CD4-positive, alpha-beta memory T cell (primary cell): ENCODE results near the gene CPNE4. TPM values are rescaled to one million over a fixed set of nuclear protein-coding genes. Genes with fewer than 3 reads are reported as not detected.

Experiments
- CTCF ChIA-PET: fragments of 350-600 bp; sonication (Branson Sonifier 250); formaldehyde crosslinking; loops from one replicate; lab custom pipeline; 2021; ENCODE audit warnings: inconsistent platforms; ENCODE audit not compliant: partially characterized antibody; lab: Charles Lee
- POLR2A ChIA-PET: fragments of 350-600 bp; sonication (Branson Sonifier 250); formaldehyde crosslinking; loops from one replicate; lab custom pipeline; 2021; ENCODE audit not compliant: partially characterized antibody; lab: Charles Lee
- DNase-seq, 5 donors: peaks; one replicate each; pipeline versions ENCODE4 v3.0.0 to v3.0.0-alpha.2; 2020 to 2022; ENCODE audit warnings: mixed read lengths in 1 of 5
- H3K27ac ChIP-seq: one replicate; pipeline ENCODE4 v1.7.0; 2013; ENCODE audit warnings: low read depth, low read length
- H3K27me3 ChIP-seq: 2 replicates; pipeline ENCODE4 v1.7.0; 2013; ENCODE audit warnings: mild to moderate bottlenecking, low read length, moderate library complexity; ENCODE audit not compliant: insufficient read depth
- H3K36me3 ChIP-seq: 2 replicates; pipeline ENCODE4 v1.7.0; 2013; ENCODE audit warnings: mild to moderate bottlenecking, low read length, moderate library complexity; ENCODE audit not compliant: insufficient read depth
- H3K4me1 ChIP-seq: 2 replicates; pipeline ENCODE4 v1.7.0; 2013; ENCODE audit warnings: mild to moderate bottlenecking, low read length, moderate library complexity; ENCODE audit not compliant: insufficient read depth
- H3K4me3 ChIP-seq, 2 donors: one replicate each; pipeline ENCODE4 v1.7.0; 2013; ENCODE audit warnings: low read length in 2 of 2, mild to moderate bottlenecking in 1 of 2
- H3K9me3 ChIP-seq, 2 donors: one replicate each; pipeline ENCODE4 v1.7.0; 2013; ENCODE audit warnings: low read length in 2 of 2, control low read depth in 1 of 2; ENCODE audit not compliant: control insufficient read depth in 1 of 2
- H3K27ac Mint-ChIP-seq, 7 donors: one replicate each; pipeline ENCODE4 v1.8.0; 2020 to 2021; ENCODE audit warnings: mixed read lengths in 7 of 7, mild to moderate bottlenecking in 6 of 7, inconsistent platforms in 3 of 7, moderate library complexity in 3 of 7
- H3K27me3 Mint-ChIP-seq, 2 donors: one replicate each; pipeline ENCODE4 v1.8.0; 2020 to 2021; ENCODE audit warnings: mixed read lengths in 2 of 2
- H3K36me3 Mint-ChIP-seq, 2 donors: one replicate each; pipeline ENCODE4 v1.8.0; 2020 to 2021; ENCODE audit warnings: mixed read lengths in 2 of 2, inconsistent platforms in 1 of 2, mild to moderate bottlenecking in 1 of 2
- H3K4me1 Mint-ChIP-seq, 4 donors: one replicate each; pipeline ENCODE4 v1.8.0; 2020 to 2021; ENCODE audit warnings: mixed read lengths in 4 of 4, mild to moderate bottlenecking in 1 of 4
- H3K4me3 Mint-ChIP-seq, 8 donors: one replicate each; pipeline ENCODE4 v1.8.0; 2020 to 2021; ENCODE audit warnings: mixed read lengths in 8 of 8, mild to moderate bottlenecking in 7 of 8, moderate library complexity in 6 of 8, inconsistent platforms in 3 of 8
- H3K9me3 Mint-ChIP-seq, 8 donors: one replicate each; pipeline ENCODE4 v1.8.0; 2020 to 2021; ENCODE audit warnings: mixed read lengths in 8 of 8, mild to moderate bottlenecking in 5 of 8, inconsistent platforms in 3 of 8, moderate library complexity in 1 of 8
- intact Hi-C: fragments of 100-400 bp; cut with micrococcal nuclease; formaldehyde crosslinking; loops from one replicate; pipeline ENCODE4 v1.15.1; 2023
- polyA plus RNA-seq, 2 donors: library from polyadenylated mRNA; unstranded; fragments of 300-500 nt; fragmentation: Illumina TruSeq; gene quantifications; one replicate each; pipeline ENCODE4 v1.2.3, GENCODE V29; 2021
- total RNA-seq, 2 experiments: library from RNA; stranded (reverse); gene quantifications; one replicate each; pipeline ENCODE4 v1.2.3, GENCODE V29; 2021

The CPNE4 gene
- total and polyA plus RNA-seq, 4 experiments from 2014 or later: not detected

GRCh38 chr3:131795390-131796090 lies 239.3 kb downstream of the CPNE4 start:
- intact Hi-C loops: no loop called here
- POLR2A ChIA-PET: no interaction called here
- peaks cover 8 to 13% of the 10 kb centered on the region in 2 donors for H3K27me3 Mint-ChIP-seq
- H3K4me3 ChIP-seq: no peak overlapping the region
- H3K27ac Mint-ChIP-seq: no peak overlapping the region
- no peak overlapping the region for H3K4me3 Mint-ChIP-seq
- no peaks in the 10 kb centered on the region for H3K27me3 ChIP-seq
- peaks cover 0 to 9% (median 6%) of the 10 kb centered on the region in 4 donors for H3K4me1 Mint-ChIP-seq
- no peaks in the 10 kb centered on the region for H3K36me3 Mint-ChIP-seq
- CTCF ChIA-PET: interaction anchor here (0.9 to 2.7 kb wide), 13 partner anchors 9 to 762 kb away, joined by 3 to 10 read pairs (median 3); no protein-coding TSS in a partner anchor
- H3K36me3 ChIP-seq: no peaks in the 10 kb centered on the region
- no peak overlapping the region for H3K27ac ChIP-seq
- H3K4me1 ChIP-seq: no peaks in the 10 kb centered on the region
- H3K9me3 Mint-ChIP-seq: no peaks in the 10 kb centered on the region
- DNase-seq: no peak
- H3K9me3 ChIP-seq: no peaks in the 10 kb centered on the region

GRCh38 chr3:131794766-131795388 lies 239.9 kb downstream of the CPNE4 start:
- Mint-ChIP-seq H3K36me3 (no peaks in the 10 kb centered on the region), H3K9me3 (no peaks in the 10 kb centered on the region), H3K4me1 (peaks cover 0 to 9% (median 6%) of the 10 kb centered on the region in 4 donors), H3K27ac (no peak overlapping the region), H3K27me3 (peaks cover 8 to 13% of the 10 kb centered on the region in 2 donors), H3K4me3 (no peak overlapping the region)
- ChIA-PET POLR2A (no interaction called here), CTCF (interaction anchor here (0.9 to 2.7 kb wide), 12 partner anchors 9 to 762 kb away, joined by 3 to 10 read pairs (median 4); no protein-coding TSS in a partner anchor)
- Histone ChIP-seq H3K27ac (no peak overlapping the region), H3K4me1 (no peaks in the 10 kb centered on the region), H3K9me3 (no peaks in the 10 kb centered on the region), H3K27me3 (no peaks in the 10 kb centered on the region), H3K36me3 (no peaks in the 10 kb centered on the region), H3K4me3 (no peak overlapping the region)
- DNase-seq: peak in 4 of 5 donors; percentile 11 to 33 (median 24)
- intact Hi-C loops: no loop called here

- ChIA-PET CTCF (interaction anchor here (1.2 to 1.4 kb wide), 3 partner anchors 11 to 761 kb away, joined by 3 to 5 read pairs (median 3); no protein-coding TSS in a partner anchor), POLR2A (no interaction called here)
- no peak for DNase-seq
- H3K27ac ChIP-seq: no peak overlapping the region
- peaks cover 0 to 9% (median 6%) of the 10 kb centered on the region in 4 donors for H3K4me1 Mint-ChIP-seq
- H3K36me3 ChIP-seq: no peaks in the 10 kb centered on the region
- no peaks in the 10 kb centered on the region for H3K4me1 ChIP-seq
- H3K27ac Mint-ChIP-seq: no peak overlapping the region
- H3K4me3 Mint-ChIP-seq: no peak overlapping the region
- intact Hi-C loops: no loop called here
- H3K4me3 ChIP-seq: no peak overlapping the region
- no peaks in the 10 kb centered on the region for H3K9me3 Mint-ChIP-seq
- H3K36me3 Mint-ChIP-seq: no peaks in the 10 kb centered on the region
- no peaks in the 10 kb centered on the region for H3K9me3 ChIP-seq
- no peaks in the 10 kb centered on the region for H3K27me3 ChIP-seq
- peaks cover 7 to 13% of the 10 kb centered on the region in 2 donors for H3K27me3 Mint-ChIP-seq
Observed at GRCh38 chr3:131793870-131794269, 240.9 kb downstream of the CPNE4 start.

- ChIA-PET CTCF (no interaction called here), POLR2A (no interaction called here)
- Mint-ChIP-seq H3K4me3 (no peak overlapping the region), H3K36me3 (no peaks in the 10 kb centered on the region), H3K4me1 (no peaks in the 10 kb centered on the region), H3K27ac (no peak overlapping the region), H3K9me3 (peaks cover 0 to 3% (median 0%) of the 10 kb centered on the region in 8 donors), H3K27me3 (peaks cover 2 to 6% of the 10 kb centered on the region in 2 donors)
- H3K4me3 ChIP-seq: no peak overlapping the region
- no peak overlapping the region for H3K27ac ChIP-seq
- intact Hi-C loops: no loop called here
- no peak for DNase-seq
- H3K36me3 ChIP-seq: no peaks in the 10 kb centered on the region
- no peaks in the 10 kb centered on the region for H3K4me1 ChIP-seq
- no peaks in the 10 kb centered on the region for H3K27me3 ChIP-seq
- H3K9me3 ChIP-seq: no peaks in the 10 kb centered on the region
Observed at GRCh38 chr3:131789188-131789587, 245.6 kb downstream of the CPNE4 start.

GRCh38 chr3:131786386-131786785 lies 248.4 kb downstream of the CPNE4 start:
- no peaks in the 10 kb centered on the region for H3K27me3 ChIP-seq
- H3K27ac Mint-ChIP-seq: no peak overlapping the region
- intact Hi-C loops: no loop called here
- H3K36me3 Mint-ChIP-seq: no peaks in the 10 kb centered on the region
- no peaks in the 10 kb centered on the region for H3K4me1 ChIP-seq
- no peaks in the 10 kb centered on the region for H3K9me3 ChIP-seq
- H3K4me3 ChIP-seq: no peak overlapping the region
- POLR2A ChIA-PET: no interaction called here
- CTCF ChIA-PET: interaction anchor here (1.8 kb wide), 1 partner anchor 9 kb away, joined by 10 read pairs; no protein-coding TSS in a partner anchor
- peaks cover 0 to 3% of the 10 kb centered on the region in 2 donors for H3K27me3 Mint-ChIP-seq
- H3K4me1 Mint-ChIP-seq: no peaks in the 10 kb centered on the region
- H3K36me3 ChIP-seq: no peaks in the 10 kb centered on the region
- no peak for DNase-seq
- peaks cover 0 to 3% (median 0%) of the 10 kb centered on the region in 8 donors for H3K9me3 Mint-ChIP-seq
- no peak overlapping the region for H3K4me3 Mint-ChIP-seq
- H3K27ac ChIP-seq: no peak overlapping the region

GRCh38 chr3:131782751-131783150 lies 252.1 kb downstream of the CPNE4 start:
- H3K27me3 Mint-ChIP-seq: peaks cover 3 to 5% of the 10 kb centered on the region in 2 donors
- no peak overlapping the region for H3K4me3 Mint-ChIP-seq
- no peaks in the 10 kb centered on the region for H3K36me3 ChIP-seq
- intact Hi-C loops: no loop called here
- no peak overlapping the region for H3K4me3 ChIP-seq
- ChIA-PET POLR2A (no interaction called here), CTCF (interaction anchor here (1.4 kb wide), 1 partner anchor 12 kb away, joined by 3 read pairs; no protein-coding TSS in a partner anchor)
- H3K36me3 Mint-ChIP-seq: no peaks in the 10 kb centered on the region
- H3K9me3 ChIP-seq: no peaks in the 10 kb centered on the region
- DNase-seq: no peak
- H3K4me1 ChIP-seq: no peaks in the 10 kb centered on the region
- peaks cover 0 to 8% (median 0%) of the 10 kb centered on the region in 8 donors for H3K9me3 Mint-ChIP-seq
- H3K4me1 Mint-ChIP-seq: no peaks in the 10 kb centered on the region
- no peak overlapping the region for H3K27ac Mint-ChIP-seq
- H3K27ac ChIP-seq: no peak overlapping the region
- no peaks in the 10 kb centered on the region for H3K27me3 ChIP-seq

- no peak overlapping the region for H3K4me3 ChIP-seq
- H3K9me3 ChIP-seq: no peaks in the 10 kb centered on the region
- H3K36me3 ChIP-seq: no peaks in the 10 kb centered on the region
- no peaks in the 10 kb centered on the region for H3K4me1 ChIP-seq
- H3K9me3 Mint-ChIP-seq: peaks cover 0 to 5% (median 0%) of the 10 kb centered on the region in 8 donors
- ChIA-PET POLR2A (no interaction called here), CTCF (interaction anchor here (1.3 kb wide), 1 partner anchor 17 kb away, joined by 3 read pairs; no protein-coding TSS in a partner anchor)
- no peak overlapping the region for H3K27ac ChIP-seq
- intact Hi-C loops: no loop called here
- no peak for DNase-seq
- H3K36me3 Mint-ChIP-seq: no peaks in the 10 kb centered on the region
- H3K27me3 Mint-ChIP-seq: peaks cover 5 to 8% of the 10 kb centered on the region in 2 donors
- no peak overlapping the region for H3K27ac Mint-ChIP-seq
- H3K27me3 ChIP-seq: no peaks in the 10 kb centered on the region
- H3K4me3 Mint-ChIP-seq: no peak overlapping the region
- no peaks in the 10 kb centered on the region for H3K4me1 Mint-ChIP-seq
Observed at GRCh38 chr3:131778526-131778925, 256.3 kb downstream of the CPNE4 start.
